Measurements from ENCODE around the gene NID2. TPM values are rescaled to one million over a fixed set of nuclear protein-coding genes. Genes with fewer than 3 reads are reported as not detected.

NID2 gene
- total and polyA plus RNA-seq, 9 of the 15 experiments (the other 6 are each of a cell fraction or from before 2014, with no cell fraction given): 0.04 to 0.45 (median 0.16) TPM; not detected in 3

GRCh38 chr14:52029881-52030280 lies 39.0 kb downstream of the NID2 start:
- H3K4me3 ChIP-seq: no peak overlapping the region
- CTCF ChIA-PET (ENCODE audit: low intra/inter-chr PET ratio): no interaction called here
- 0% methylated on average over 1 of the region's 1 CpG for WGBS (ENCODE audit: insufficient coverage, low coverage, missing lambda C conversion rate)
- H3K27me3 ChIP-seq (ENCODE audit: control insufficient read depth in 2 of 2, insufficient read depth in 2 of 2, low read length in 2 of 2): peaks cover 0 to 5% of the 10 kb centered on the region in 2 experiments; a peak in 1 of 5 replicates
- no peak overlapping the region for H3K4me2 ChIP-seq (ENCODE audit: insufficient read depth, low read length)
- no peaks in the 10 kb centered on the region for H4K20me1 ChIP-seq (replicated peaks; ENCODE audit: control insufficient read depth, insufficient read depth, low read length)
- BruUV-seq (replicated peaks): no TSS peak
- H3K9me1 ChIP-seq (ENCODE audit: control insufficient read depth, insufficient read depth, low read length): no peaks in the 10 kb centered on the region
- FAIRE-seq: no peak
- no peak overlapping the region for H3K27ac ChIP-seq (ENCODE audit: extremely low read depth, low read depth, low read length)
- no peak overlapping the region for H3K9ac ChIP-seq (ENCODE audit: insufficient read depth in 1 of 2, low read depth in 2 of 2, low read length in 2 of 2)
- in situ Hi-C loops (cut with MboI): no loop called here
- H3K79me2 ChIP-seq (ENCODE audit: control insufficient read depth, insufficient read depth, low read length): no peaks in the 10 kb centered on the region
- H2AFZ ChIP-seq (ENCODE audit: low read depth, low read length): no peak overlapping the region
- no peaks in the 10 kb centered on the region for H3K36me3 ChIP-seq (ENCODE audit: control insufficient read depth, insufficient read depth, low read length)
- intact Hi-C loops (cut with micrococcal nuclease): no loop called here
- POLR2A ChIA-PET: interaction anchor here (0.6 kb wide), 1 partner anchor 982 kb away, joined by 3 read pairs; no protein-coding TSS in a partner anchor
- no peak for ATAC-seq
- no peaks in the 10 kb centered on the region; a peak in 1 of 5 replicates for H3K4me1 ChIP-seq (replicated peaks in 1 of 2; ENCODE audit: control insufficient read depth in 2 of 2, insufficient read depth in 2 of 2, low read length in 2 of 2)
- DNase-seq (ENCODE audit: extremely low read depth in 1 of 4, low spot score in 3 of 4): no peak
- H3K9me3 ChIP-seq (replicated peaks; ENCODE audit: control insufficient read depth, insufficient read depth, low read depth, low read length): no peaks in the 10 kb centered on the region
- no peak for TF ChIP-seq CUX1 (CRISPR knock-in tag; IDR thresholded peaks at IDR 0.05)
- no peak for TF ChIP-seq E2F5 (CRISPR knock-in tag; IDR thresholded peaks at IDR 0.05)
- TF ChIP-seq ESRRA (IDR thresholded peaks at IDR 0.05; ENCODE audit: borderline replicate concordance, low read depth): no peak
- no peak for TF ChIP-seq HBP1 (CRISPR knock-in tag; IDR thresholded peaks at IDR 0.05)
- no peak for TF ChIP-seq CAMTA2 (CRISPR knock-in tag; conservative IDR thresholded peaks at IDR 0.05)
- TF ChIP-seq PTBP1 (IDR thresholded peaks at IDR 0.05; ENCODE audit: low read depth, low read length): no peak
- TF ChIP-seq SP2 (IDR thresholded peaks at IDR 0.05; ENCODE audit: extremely low read depth, low read depth, low read length, poor library complexity, severe bottlenecking): no peak
- TF ChIP-seq CC2D1A (IDR thresholded peaks at IDR 0.05): no peak

Data from K562 (cell line).